Umbilical cord (tissue), 1 donor: ENCODE measurements around the gene BLVRA. TPM values are rescaled to one million over a fixed set of nuclear protein-coding genes. Genes with fewer than 3 reads are reported as not detected.

Source experiments
- total RNA-seq: library from RNA; depleted of rRNA; stranded (reverse); fragments of >200 nt; gene quantifications from one replicate; pipeline ENCODE4 v1.2.3, GENCODE V29; 2014; ENCODE audit warnings: low replicate concordance; ENCODE audit not compliant: insufficient read depth

BLVRA gene
- total RNA-seq, 1 donor from 2014 or later = 10.4 TPM

Other genes with a start within 250 kb of the BLVRA start
- gene STK17A, start 175.6 kb upstream of the BLVRA start, total RNA-seq = 12.3 TPM
- gene COA1, start 29.2 kb upstream of the BLVRA start, total RNA-seq = 64.8 TPM
- gene MRPS24, start 110.8 kb downstream of the BLVRA start, total RNA-seq = 46.0 TPM
- gene URGCP, start 147.9 kb downstream of the BLVRA start, total RNA-seq = 25.5 TPM
- 7.7 TPM for gene UBE2D4, start 167.8 kb downstream of the BLVRA start, total RNA-seq
- gene SPDYE1, start 239.2 kb downstream of the BLVRA start, total RNA-seq = not detected